Measurements from ENCODE around the gene KRT17.

Gene KRT17

DNA sequence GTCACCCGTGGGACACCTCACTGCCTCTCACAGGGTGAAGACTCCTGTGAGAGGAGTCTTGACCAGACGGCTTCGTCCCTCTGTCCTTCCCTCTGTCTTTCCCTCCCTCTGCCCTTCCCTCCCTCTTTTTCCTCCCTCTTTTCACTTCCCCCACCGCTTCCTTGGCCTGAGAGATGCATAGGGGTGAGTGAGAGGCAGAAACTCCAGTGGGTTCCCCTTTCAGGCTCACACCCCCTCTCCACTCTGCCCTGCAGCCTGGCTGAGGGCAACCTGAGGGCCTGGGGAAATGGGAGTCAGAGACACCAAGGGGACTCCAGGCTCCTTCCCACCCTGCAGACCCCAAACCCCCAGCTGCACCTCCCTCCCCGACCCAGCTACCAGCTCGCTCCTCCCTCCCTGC lies 14.6 kb upstream of the KRT17 start:
- H3K9me3 ChIP-seq (replicated peaks in 1 of 2; ENCODE audit: control insufficient read depth in 2 of 2, insufficient read depth in 1 of 2, low read depth in 1 of 2, low read length in 2 of 2), result no peaks in the 10 kb centered on the region

DNA sequence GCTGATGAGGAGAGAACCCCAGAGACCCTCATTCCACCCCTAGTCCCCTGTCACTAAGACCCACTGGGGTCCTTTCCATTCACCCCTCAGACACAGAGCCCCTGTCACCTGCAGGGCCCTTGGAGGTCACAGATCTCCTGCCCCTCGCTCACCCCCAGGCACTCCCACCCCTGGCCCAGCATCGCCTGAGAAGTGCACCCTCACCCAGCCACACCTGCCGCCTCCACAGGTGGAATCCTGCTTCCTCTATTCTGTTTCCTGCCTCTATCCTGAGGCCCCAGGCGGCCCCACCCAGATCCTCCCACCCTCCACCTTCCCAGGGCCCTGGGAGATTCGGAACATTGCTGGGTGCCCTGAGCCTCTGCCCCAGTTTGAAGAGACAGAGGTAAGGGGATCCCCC lies 13.8 kb upstream of the KRT17 start:
- H2BK120ac ChIP-seq (ENCODE audit: low read depth, low read length), result no peak overlapping the region
- DNase-seq (ENCODE audit: low spot score), result no peak

More for the DNA sequence above, 14.6 kb upstream of the KRT17 start:
- DNase-seq (ENCODE audit: low spot score), result no peak
- Histone ChIP-seq H3K27ac (replicated peaks; ENCODE audit: low read length) (no peak overlapping the region), H3K9ac (ENCODE audit: low read depth, low read length, poor library complexity) (no peak overlapping the region), H2AK5ac (ENCODE audit: low read depth, low read length) (peak overlapping the region; percentile 83), H3K23ac (ENCODE audit: low read depth, low read length, poor library complexity) (no peak overlapping the region), H3K27me3 (ENCODE audit: control insufficient read depth in 3 of 3, insufficient read depth in 3 of 3, low read depth in 1 of 3, low read length in 3 of 3) (peaks cover 0 to 3% (median 2%) of the 10 kb centered on the region in 3 experiments), H3K4ac (ENCODE audit: low read length) (no peak overlapping the region), H3K36me3 (replicated peaks in 1 of 2; ENCODE audit: control insufficient read depth in 2 of 2, insufficient read depth in 2 of 2, low read length in 2 of 2) (no peaks in the 10 kb centered on the region), H3K18ac (ENCODE audit: low read length) (peak overlapping the region; percentile 57), H2BK5ac (ENCODE audit: low read length) (peak overlapping the region; percentile 79), H2BK15ac (ENCODE audit: low read length) (peak overlapping the region; percentile 96), H3K4me1 (ENCODE audit: control insufficient read depth in 2 of 2, insufficient read depth in 1 of 2, low read depth in 1 of 2, low read length in 2 of 2) (peaks cover 0 to 2% of the 10 kb centered on the region in 2 donors), H3K4me2 (ENCODE audit: insufficient read depth, low read length, poor library complexity, severe bottlenecking) (no peak overlapping the region), H4K8ac (ENCODE audit: low read depth, low read length) (peak overlapping the region; percentile 17), H3K14ac (ENCODE audit: low read length) (peak overlapping the region; percentile 76), H2BK12ac (ENCODE audit: low read length) (no peak overlapping the region), H3K79me1 (ENCODE audit: low read depth, low read length) (no peaks in the 10 kb centered on the region), H3K4me3 (ENCODE audit: low read length in 2 of 2) (no peak overlapping the region), H4K91ac (ENCODE audit: low read depth, low read length, poor library complexity) (no peak overlapping the region), H2AFZ (ENCODE audit: low read length) (no peak overlapping the region), H2BK120ac (ENCODE audit: low read depth, low read length) (no peak overlapping the region)
- no CpG with 5 or more reads among the region's 6 CpGs for WGBS, 2 donors (ENCODE audit: extremely low coverage in 2 of 2, insufficient read length in 2 of 2, insufficient replicate concordance in 1 of 2)

DNA sequence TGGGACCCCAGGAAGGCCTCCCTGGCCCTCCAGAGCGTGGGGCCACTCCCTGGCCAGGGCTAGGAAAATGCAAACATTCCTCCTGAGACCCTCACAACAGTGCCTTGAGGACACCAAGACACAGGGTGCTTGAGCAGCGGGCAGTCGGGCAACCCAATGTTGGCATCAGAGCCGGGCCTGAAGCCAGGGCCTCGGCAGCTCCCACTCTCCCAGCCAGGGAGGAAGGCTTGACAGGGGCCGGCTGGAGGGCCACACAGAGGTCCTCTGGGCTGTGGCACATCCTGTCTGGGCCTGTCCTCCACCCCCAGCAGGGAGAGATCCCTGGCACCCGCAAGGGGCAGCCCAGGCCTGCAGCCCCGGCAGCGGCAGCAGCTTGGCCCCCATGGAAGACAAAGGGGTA lies 12.3 kb upstream of the KRT17 start:
- H4K91ac ChIP-seq (ENCODE audit: low read depth, low read length, poor library complexity), result no peak overlapping the region
- WGBS, 2 donors (ENCODE audit: extremely low coverage in 2 of 2, insufficient read length in 2 of 2, insufficient replicate concordance in 1 of 2), result no CpG with 5 or more reads among the region's 9 CpGs
- peak overlapping the region; percentile 86 for H2AK5ac ChIP-seq (ENCODE audit: low read depth, low read length)
- no peak overlapping the region for H3K4me3 ChIP-seq (ENCODE audit: low read length in 2 of 2)
- H3K4me2 ChIP-seq (ENCODE audit: insufficient read depth, low read length, poor library complexity, severe bottlenecking), result no peak overlapping the region
- H4K8ac ChIP-seq (ENCODE audit: low read depth, low read length), result no peak overlapping the region
- peaks cover 0 to 9% of the 10 kb centered on the region in 2 donors for H3K4me1 ChIP-seq (ENCODE audit: control insufficient read depth in 2 of 2, insufficient read depth in 1 of 2, low read depth in 1 of 2, low read length in 2 of 2)
- H2BK5ac ChIP-seq (ENCODE audit: low read length), result no peak overlapping the region
- peaks cover 0 to 9% of the 10 kb centered on the region in 2 donors for H3K9me3 ChIP-seq (replicated peaks in 1 of 2; ENCODE audit: control insufficient read depth in 2 of 2, insufficient read depth in 1 of 2, low read depth in 1 of 2, low read length in 2 of 2)
- peaks cover 9% of the 10 kb centered on the region for H3K79me1 ChIP-seq (ENCODE audit: low read depth, low read length)
- no peak overlapping the region for H3K23ac ChIP-seq (ENCODE audit: low read depth, low read length, poor library complexity)
- H2AFZ ChIP-seq (ENCODE audit: low read length), result no peak overlapping the region
- H3K27me3 ChIP-seq (ENCODE audit: control insufficient read depth in 3 of 3, insufficient read depth in 3 of 3, low read depth in 1 of 3, low read length in 3 of 3), result peaks cover 0 to 7% (median 3%) of the 10 kb centered on the region in 3 experiments
- H3K27ac ChIP-seq (replicated peaks; ENCODE audit: low read length), result no peak overlapping the region
- no peak for DNase-seq (ENCODE audit: low spot score)
- H2BK15ac ChIP-seq (ENCODE audit: low read length), result no peak overlapping the region
- H3K4ac ChIP-seq (ENCODE audit: low read length), result no peak overlapping the region
- H3K36me3 ChIP-seq (replicated peaks in 1 of 2; ENCODE audit: control insufficient read depth in 2 of 2, insufficient read depth in 2 of 2, low read length in 2 of 2), result peaks cover 0 to 5% of the 10 kb centered on the region in 2 donors
- peak overlapping the region; percentile 48 for H3K18ac ChIP-seq (ENCODE audit: low read length)
- H3K9ac ChIP-seq (ENCODE audit: low read depth, low read length, poor library complexity), result no peak overlapping the region
- H3K14ac ChIP-seq (ENCODE audit: low read length), result no peak overlapping the region
- H2BK120ac ChIP-seq (ENCODE audit: low read depth, low read length), result no peak overlapping the region
- H2BK12ac ChIP-seq (ENCODE audit: low read length), result no peak overlapping the region

More for the DNA sequence above, 13.8 kb upstream of the KRT17 start:
- H3K79me1 ChIP-seq (ENCODE audit: low read depth, low read length), result peaks cover 2% of the 10 kb centered on the region
- peaks cover 0 to 4% (median 3%) of the 10 kb centered on the region in 3 experiments for H3K27me3 ChIP-seq (ENCODE audit: control insufficient read depth in 3 of 3, insufficient read depth in 3 of 3, low read depth in 1 of 3, low read length in 3 of 3)
- no peak overlapping the region for H3K4ac ChIP-seq (ENCODE audit: low read length)
- no peak overlapping the region for H2BK5ac ChIP-seq (ENCODE audit: low read length)
- H3K9ac ChIP-seq (ENCODE audit: low read depth, low read length, poor library complexity), result no peak overlapping the region
- H3K18ac ChIP-seq (ENCODE audit: low read length), result no peak overlapping the region
- H2AK5ac ChIP-seq (ENCODE audit: low read depth, low read length), result no peak overlapping the region
- peaks cover 0 to 3% of the 10 kb centered on the region in 2 donors for H3K9me3 ChIP-seq (replicated peaks in 1 of 2; ENCODE audit: control insufficient read depth in 2 of 2, insufficient read depth in 1 of 2, low read depth in 1 of 2, low read length in 2 of 2)
- no peak overlapping the region for H3K23ac ChIP-seq (ENCODE audit: low read depth, low read length, poor library complexity)
- no peak overlapping the region for H3K27ac ChIP-seq (replicated peaks; ENCODE audit: low read length)
- H2AFZ ChIP-seq (ENCODE audit: low read length), result no peak overlapping the region
- H4K8ac ChIP-seq (ENCODE audit: low read depth, low read length), result no peak overlapping the region
- no peak overlapping the region for H4K91ac ChIP-seq (ENCODE audit: low read depth, low read length, poor library complexity)
- H2BK12ac ChIP-seq (ENCODE audit: low read length), result no peak overlapping the region
- no peak overlapping the region for H3K4me3 ChIP-seq (ENCODE audit: low read length in 2 of 2)
- WGBS, 2 donors (ENCODE audit: extremely low coverage in 2 of 2, insufficient read length in 2 of 2, insufficient replicate concordance in 1 of 2), result no CpG with 5 or more reads among the region's 5 CpGs
- H3K36me3 ChIP-seq (replicated peaks in 1 of 2; ENCODE audit: control insufficient read depth in 2 of 2, insufficient read depth in 2 of 2, low read length in 2 of 2), result no peaks in the 10 kb centered on the region
- H2BK15ac ChIP-seq (ENCODE audit: low read length), result no peak overlapping the region
- no peak overlapping the region for H3K14ac ChIP-seq (ENCODE audit: low read length)
- H3K4me2 ChIP-seq (ENCODE audit: insufficient read depth, low read length, poor library complexity, severe bottlenecking), result no peak overlapping the region
- peaks cover 0 to 5% of the 10 kb centered on the region in 2 donors for H3K4me1 ChIP-seq (ENCODE audit: control insufficient read depth in 2 of 2, insufficient read depth in 1 of 2, low read depth in 1 of 2, low read length in 2 of 2)

DNA sequence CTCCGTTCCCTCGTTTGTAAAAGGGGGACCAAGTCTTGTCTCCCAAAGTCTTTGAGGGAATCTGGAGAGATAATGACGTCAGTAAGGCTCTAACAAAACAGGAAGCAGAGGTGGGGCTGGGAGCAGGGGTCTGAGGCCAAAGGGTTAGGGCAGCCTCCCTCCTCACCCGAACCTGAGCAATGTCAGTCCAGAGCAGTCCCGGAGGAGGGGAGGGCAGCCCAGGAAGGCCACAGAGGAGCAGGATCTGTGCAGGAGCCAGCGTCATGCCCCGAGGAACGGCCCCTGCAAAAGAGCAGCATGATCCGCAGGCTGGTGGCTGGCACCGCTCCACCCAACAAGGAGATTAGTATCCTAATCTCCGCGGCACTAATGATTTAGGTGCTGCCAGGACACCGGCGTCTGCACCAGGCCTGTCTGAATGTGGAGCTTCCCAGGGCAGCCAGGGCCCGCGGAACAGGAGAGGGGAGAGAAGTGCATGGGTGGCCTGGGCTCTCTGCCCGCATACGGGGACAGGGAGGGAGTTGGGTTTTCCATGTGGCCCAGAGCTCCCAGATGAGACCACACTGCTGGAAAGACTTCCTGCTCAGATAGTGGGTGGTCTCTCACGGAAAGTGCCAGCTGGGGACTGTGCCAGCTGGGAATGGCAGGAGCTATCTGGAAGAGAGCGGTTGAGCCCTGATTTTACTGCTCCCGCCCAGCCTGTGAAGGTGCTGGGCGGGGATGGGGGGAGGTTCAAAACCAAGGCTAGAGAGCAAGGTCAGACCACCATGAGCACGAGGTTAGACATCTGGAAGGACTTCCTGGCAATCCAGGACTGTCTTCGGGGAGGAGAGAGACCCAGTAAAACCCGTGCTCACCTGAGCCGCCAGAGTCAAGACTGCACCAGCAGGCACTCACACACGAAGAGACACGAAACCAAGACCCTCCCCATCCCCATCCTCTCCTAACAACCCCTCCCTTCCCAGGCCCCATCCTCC lies 11.0 kb upstream of the KRT17 start:
- Histone ChIP-seq H3K9me3 (replicated peaks in 1 of 2; ENCODE audit: control insufficient read depth in 2 of 2, insufficient read depth in 1 of 2, low read depth in 1 of 2, low read length in 2 of 2) (peaks cover 0 to 9% of the 10 kb centered on the region in 2 donors), H3K4me3 (ENCODE audit: low read length in 2 of 2) (no peak overlapping the region), H3K79me1 (ENCODE audit: low read depth, low read length) (peaks cover 9% of the 10 kb centered on the region), H4K8ac (ENCODE audit: low read depth, low read length) (no peak overlapping the region), H2BK15ac (ENCODE audit: low read length) (no peak overlapping the region), H2AK5ac (ENCODE audit: low read depth, low read length) (peak overlapping the region; percentile 71), H3K9ac (ENCODE audit: low read depth, low read length, poor library complexity) (peak overlapping the region; percentile 21), H3K27me3 (ENCODE audit: control insufficient read depth in 3 of 3, insufficient read depth in 3 of 3, low read depth in 1 of 3, low read length in 3 of 3) (peaks cover 0 to 7% (median 3%) of the 10 kb centered on the region in 3 experiments), H3K4me2 (ENCODE audit: insufficient read depth, low read length, poor library complexity, severe bottlenecking) (no peak overlapping the region), H3K14ac (ENCODE audit: low read length) (peak overlapping the region; percentile 21), H3K27ac (replicated peaks; ENCODE audit: low read length) (no peak overlapping the region), H2AFZ (ENCODE audit: low read length) (peak overlapping the region; percentile 46), H3K4ac (ENCODE audit: low read length) (no peak overlapping the region), H2BK12ac (ENCODE audit: low read length) (no peak overlapping the region), H3K23ac (ENCODE audit: low read depth, low read length, poor library complexity) (no peak overlapping the region), H4K91ac (ENCODE audit: low read depth, low read length, poor library complexity) (no peak overlapping the region), H3K36me3 (replicated peaks in 1 of 2; ENCODE audit: control insufficient read depth in 2 of 2, insufficient read depth in 2 of 2, low read length in 2 of 2) (peaks cover 0 to 5% of the 10 kb centered on the region in 2 donors), H2BK120ac (ENCODE audit: low read depth, low read length) (no peak overlapping the region), H3K18ac (ENCODE audit: low read length) (peak overlapping the region; percentile 33), H2BK5ac (ENCODE audit: low read length) (no peak overlapping the region), H3K4me1 (ENCODE audit: control insufficient read depth in 2 of 2, insufficient read depth in 1 of 2, low read depth in 1 of 2, low read length in 2 of 2) (peaks cover 0 to 9% of the 10 kb centered on the region in 2 donors)
- DNase-seq (ENCODE audit: low spot score), result no peak
- no CpG with 5 or more reads among the region's 28 CpGs for WGBS, 2 donors (ENCODE audit: extremely low coverage in 2 of 2, insufficient read length in 2 of 2, insufficient replicate concordance in 1 of 2)
